HepG2 (cell line): ENCODE data around the gene SAE1. TPM values are rescaled to one million over a fixed set of nuclear protein-coding genes. Genes with fewer than 3 reads are reported as not detected.

Experiments used
- DMAP1 ChIP-seq: IDR thresholded peaks from 2 replicates; pipeline ENCODE4 v1.6.1; 2016
- KDM5B ChIP-seq: sonication (generic); formaldehyde crosslinking; IDR thresholded peaks from 2 replicates; pipeline ENCODE4 v1.4.0; 2020; ENCODE audit warnings: missing genetic modification reagents, mild to moderate bottlenecking, borderline replicate concordance
- KLF12 ChIP-seq: sonication (generic); formaldehyde crosslinking; IDR thresholded peaks from 2 replicates; pipeline ENCODE4 v1.4.0; 2020; ENCODE audit warnings: missing genetic modification reagents, borderline replicate concordance
- NCOA1 ChIP-seq: sonication (generic); formaldehyde crosslinking; IDR thresholded peaks from 2 replicates; pipeline ENCODE4 v1.9.0; 2021; ENCODE audit warnings: missing genetic modification reagents
- NR2C2 ChIP-seq: sonication (generic); formaldehyde crosslinking; IDR thresholded peaks from 2 replicates; pipeline ENCODE4 v1.4.0; 2020; ENCODE audit warnings: missing genetic modification reagents, mild to moderate bottlenecking, moderate library complexity, borderline replicate concordance
- PHF21A ChIP-seq: sonication (generic); formaldehyde crosslinking; IDR thresholded peaks from 2 replicates; pipeline ENCODE4 v1.5.0; 2020; ENCODE audit warnings: mild to moderate bottlenecking, missing genetic modification reagents
- SKIL ChIP-seq: sonication (generic); formaldehyde crosslinking; IDR thresholded peaks from 2 replicates; pipeline ENCODE4 v1.8.0; 2022; ENCODE audit warnings: missing genetic modification reagents, mild to moderate bottlenecking, moderate library complexity, borderline replicate concordance
- TERF1 ChIP-seq: sonication (generic); formaldehyde crosslinking; IDR thresholded peaks from 2 replicates; pipeline ENCODE4 v1.8.0; 2022; ENCODE audit warnings: mild to moderate bottlenecking, missing genetic modification reagents, moderate library complexity
- ZBTB37 ChIP-seq: sonication (generic); formaldehyde crosslinking; IDR thresholded peaks from 2 replicates; pipeline ENCODE4 v1.4.0; 2020; ENCODE audit warnings: mild to moderate bottlenecking, missing genetic modification reagents
- ZNF414 ChIP-seq: sonication (generic); formaldehyde crosslinking; IDR thresholded peaks from 2 replicates; pipeline ENCODE4 v1.5.0; 2020; ENCODE audit warnings: missing genetic modification reagents
- ZNF446 ChIP-seq: sonication (generic); formaldehyde crosslinking; IDR thresholded peaks from 2 replicates; pipeline ENCODE4 v1.5.0; 2020; ENCODE audit warnings: mild to moderate bottlenecking, missing genetic modification reagents
- ZNF496 ChIP-seq: sonication (generic); formaldehyde crosslinking; IDR thresholded peaks from 2 replicates; pipeline ENCODE4 v1.8.1; 2023; ENCODE audit warnings: mild to moderate bottlenecking, moderate library complexity, missing genetic modification reagents; ENCODE audit not compliant: insufficient replicate concordance
- ZNF530 ChIP-seq: sonication (generic); formaldehyde crosslinking; IDR thresholded peaks from 2 replicates; pipeline ENCODE4 v1.5.0; 2020; ENCODE audit warnings: low read depth, mild to moderate bottlenecking, missing genetic modification reagents
- ZNF775 ChIP-seq: sonication (generic); formaldehyde crosslinking; IDR thresholded peaks from 2 replicates; pipeline ENCODE4 v1.4.0; 2020; ENCODE audit warnings: missing genetic modification reagents, mild to moderate bottlenecking, moderate library complexity, borderline replicate concordance
- polyA plus RNA-seq, 8 experiments: library from polyadenylated mRNA; depleted of rRNA in 3 of 8; stranded (reverse) in 7 of 8; unstranded in 1 of 8; fragments of >200 nt; fragmentation: Illumina TruSeq in 4 of 8; extraction: Trizol in 4 of 8; gene quantifications; 2 replicates each; pipeline versions ENCODE4 v1.2.1 to v1.2.3, GENCODE V29; 2011 to 2016; ENCODE audit warnings: low read depth in 4 of 8, missing spikeins in 1 of 8, mixed read lengths in 1 of 8; ENCODE audit not compliant: insufficient read depth in 1 of 8
- total RNA-seq, 5 experiments: library from RNA; depleted of rRNA; stranded (reverse); fragments of >200 nt; fragmentation: Illumina TruSeq; extraction: Trizol; gene quantifications; 2 replicates each; pipeline ENCODE4 v1.2.3, GENCODE V29; 2016; ENCODE audit warnings: low read depth in 1 of 5
- TF ChIP-seq, protein P1 (sequence below): sonication (generic); formaldehyde crosslinking; IDR thresholded peaks from 2 replicates; pipeline ENCODE4 v1.5.0; 2020; ENCODE audit warnings: missing genetic modification reagents
- TF ChIP-seq, protein P2 (sequence below): sonication (generic); formaldehyde crosslinking; conservative IDR thresholded peaks from 2 replicates; pipeline ENCODE4 v1.4.0; 2020; ENCODE audit warnings: missing genetic modification reagents
- TF ChIP-seq, protein P3 (sequence below): sonication (generic); formaldehyde crosslinking; IDR thresholded peaks from 2 replicates; pipeline ENCODE4 v1.9.0; 2021; ENCODE audit warnings: missing genetic modification reagents, borderline replicate concordance
- TF ChIP-seq, protein P4 (sequence below): IDR thresholded peaks from 2 replicates; pipeline ENCODE4 v1.6.1; 2016; ENCODE audit warnings: missing biosample characterization, missing genetic modification reagents, low read depth

The SAE1 gene
- total and polyA plus RNA-seq, 2 of the 13 experiments (the other 11 are each of a cell fraction or from before 2014, with no cell fraction given), result 87.6 to 197 TPM

- TF ChIP-seq DMAP1 (CRISPR knock-in tag) (peak; percentile 77; the same call in 1 of the 2 replicates), ZNF414 (peak; percentile 60; the same call in 1 of the 2 replicates), KDM5B (CRISPR knock-in tag) (peak; percentile 90), NR2C2 (CRISPR knock-in tag) (peak; percentile 59; the same call in 1 of the 2 replicates), ZNF775 (CRISPR knock-in tag) (no peak), ZNF530 (no peak), ZNF446 (no peak), PHF21A (CRISPR knock-in tag) (peak; percentile 86), KLF12 (CRISPR knock-in tag) (peak; percentile 13; the same call in 1 of the 2 replicates), SKIL (CRISPR knock-in tag) (no peak), NCOA1 (CRISPR knock-in tag) (no peak), ZBTB37 (CRISPR knock-in tag) (no peak), ZNF496 (no peak), TERF1 (CRISPR knock-in tag) (no peak)
- TF ChIP-seq, protein P1, sequence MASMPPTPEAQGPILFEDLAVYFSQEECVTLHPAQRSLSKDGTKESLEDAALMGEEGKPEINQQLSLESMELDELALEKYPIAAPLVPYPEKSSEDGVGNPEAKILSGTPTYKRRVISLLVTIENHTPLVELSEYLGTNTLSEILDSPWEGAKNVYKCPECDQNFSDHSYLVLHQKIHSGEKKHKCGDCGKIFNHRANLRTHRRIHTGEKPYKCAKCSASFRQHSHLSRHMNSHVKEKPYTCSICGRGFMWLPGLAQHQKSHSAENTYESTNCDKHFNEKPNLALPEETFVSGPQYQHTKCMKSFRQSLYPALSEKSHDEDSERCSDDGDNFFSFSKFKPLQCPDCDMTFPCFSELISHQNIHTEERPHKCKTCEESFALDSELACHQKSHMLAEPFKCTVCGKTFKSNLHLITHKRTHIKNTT (CRISPR knock-in tag), result no peak
- TF ChIP-seq, protein P2, sequence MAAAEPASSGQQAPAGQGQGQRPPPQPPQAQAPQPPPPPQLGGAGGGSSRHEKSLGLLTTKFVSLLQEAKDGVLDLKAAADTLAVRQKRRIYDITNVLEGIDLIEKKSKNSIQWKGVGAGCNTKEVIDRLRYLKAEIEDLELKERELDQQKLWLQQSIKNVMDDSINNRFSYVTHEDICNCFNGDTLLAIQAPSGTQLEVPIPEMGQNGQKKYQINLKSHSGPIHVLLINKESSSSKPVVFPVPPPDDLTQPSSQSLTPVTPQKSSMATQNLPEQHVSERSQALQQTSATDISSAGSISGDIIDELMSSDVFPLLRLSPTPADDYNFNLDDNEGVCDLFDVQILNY (CRISPR knock-in tag), result peak; percentile 75
- TF ChIP-seq, protein P3, sequence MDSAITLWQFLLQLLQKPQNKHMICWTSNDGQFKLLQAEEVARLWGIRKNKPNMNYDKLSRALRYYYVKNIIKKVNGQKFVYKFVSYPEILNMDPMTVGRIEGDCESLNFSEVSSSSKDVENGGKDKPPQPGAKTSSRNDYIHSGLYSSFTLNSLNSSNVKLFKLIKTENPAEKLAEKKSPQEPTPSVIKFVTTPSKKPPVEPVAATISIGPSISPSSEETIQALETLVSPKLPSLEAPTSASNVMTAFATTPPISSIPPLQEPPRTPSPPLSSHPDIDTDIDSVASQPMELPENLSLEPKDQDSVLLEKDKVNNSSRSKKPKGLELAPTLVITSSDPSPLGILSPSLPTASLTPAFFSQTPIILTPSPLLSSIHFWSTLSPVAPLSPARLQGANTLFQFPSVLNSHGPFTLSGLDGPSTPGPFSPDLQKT, result no peak
- TF ChIP-seq, protein P4, sequence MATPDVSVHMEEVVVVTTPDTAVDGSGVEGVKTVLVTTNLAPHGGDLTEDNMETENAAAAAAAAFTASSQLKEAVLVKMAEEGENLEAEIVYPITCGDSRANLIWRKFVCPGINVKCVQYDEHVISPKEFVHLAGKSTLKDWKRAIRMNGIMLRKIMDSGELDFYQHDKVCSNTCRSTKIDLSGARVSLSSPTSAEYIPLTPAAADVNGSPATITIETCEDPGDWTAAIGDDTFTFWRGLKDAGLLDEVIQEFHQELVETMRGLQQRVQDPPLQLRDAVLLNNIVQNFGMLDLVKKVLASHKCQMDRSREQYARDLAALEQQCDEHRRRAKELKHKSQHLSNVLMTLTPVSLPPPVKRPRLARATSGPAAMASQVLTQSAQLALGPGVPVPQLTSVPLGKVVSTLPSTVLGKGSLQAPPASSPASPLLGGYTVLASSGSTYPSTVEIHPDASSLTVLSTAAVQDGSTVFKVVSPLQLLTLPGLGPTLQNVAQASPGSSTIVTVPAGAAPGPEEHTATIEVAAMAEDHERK (CRISPR knock-in tag), result 0 out of 2 replicates have a peak, but pooled peaks have one; percentile 13
Observed at GRCh38 chr19:47130589-47131227, at the start of gene SAE1 (continued).
